HG03442 (cell line): Measurements from ENCODE around the gene DCST2.

Experiments
- ATAC-seq: cut with Tn5 transposase; IDR thresholded peaks from one replicate; pipeline ENCODE4 v1.9.1; 2021; ENCODE audit warnings: mild to moderate bottlenecking, moderate library complexity; ENCODE audit not compliant: unreplicated experiment

DCST2 gene

GRCh38 chr1:155033524-155033923 is at the start of gene DCST2, which contains the start of gene DCST1:
Gene DCST2, minus strand, starts transcription at chr1:155033781. Its CDS starts 80 bp downstream, at chr1:155033701.
Gene DCST1, plus strand, starts transcription at chr1:155033824. Its CDS starts 213 bp downstream, at chr1:155034037.
- no peak for ATAC-seq

GRCh38 chr1:155083052-155083541 is 49.5 kb upstream of the DCST2 start:
- ATAC-seq, result no peak

DNA sequence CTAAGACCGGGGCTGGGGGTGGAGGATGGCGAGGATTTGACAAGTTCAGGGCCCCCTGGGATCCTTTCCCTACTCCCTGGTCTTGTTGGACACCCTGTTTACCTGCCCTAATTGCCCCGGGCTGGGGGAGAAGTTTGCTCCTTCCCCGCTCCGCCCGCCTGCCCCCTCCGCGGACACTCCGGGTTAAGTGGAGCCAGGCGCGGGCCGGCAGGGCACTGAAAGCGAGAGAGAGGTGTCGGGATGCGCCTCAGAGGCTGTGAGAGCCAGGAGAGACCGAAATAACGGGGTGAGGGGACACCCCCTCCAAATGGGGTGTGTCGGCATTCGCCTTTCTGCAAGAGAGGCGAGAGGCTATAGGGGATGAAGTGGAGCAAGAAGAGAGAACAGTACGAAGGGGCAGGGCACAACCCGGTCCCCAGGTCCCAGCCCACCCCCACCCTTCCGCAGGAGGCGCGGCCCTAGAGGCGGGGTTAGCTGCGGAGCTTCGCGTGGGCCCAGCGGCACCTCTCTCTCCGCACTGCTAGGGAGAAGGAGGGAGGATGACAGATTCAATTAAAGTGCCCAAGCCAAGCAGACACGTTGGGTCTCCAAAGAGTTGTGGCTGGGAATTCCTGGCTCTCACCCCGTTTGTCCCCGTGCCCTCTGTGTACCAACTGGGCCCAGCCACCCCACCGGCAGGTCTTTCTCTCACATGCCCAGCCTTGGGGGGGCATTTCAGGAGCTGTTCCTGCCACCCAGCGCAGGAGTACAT is 48.9 kb upstream of the DCST2 start:
- no peak for ATAC-seq

DNA sequence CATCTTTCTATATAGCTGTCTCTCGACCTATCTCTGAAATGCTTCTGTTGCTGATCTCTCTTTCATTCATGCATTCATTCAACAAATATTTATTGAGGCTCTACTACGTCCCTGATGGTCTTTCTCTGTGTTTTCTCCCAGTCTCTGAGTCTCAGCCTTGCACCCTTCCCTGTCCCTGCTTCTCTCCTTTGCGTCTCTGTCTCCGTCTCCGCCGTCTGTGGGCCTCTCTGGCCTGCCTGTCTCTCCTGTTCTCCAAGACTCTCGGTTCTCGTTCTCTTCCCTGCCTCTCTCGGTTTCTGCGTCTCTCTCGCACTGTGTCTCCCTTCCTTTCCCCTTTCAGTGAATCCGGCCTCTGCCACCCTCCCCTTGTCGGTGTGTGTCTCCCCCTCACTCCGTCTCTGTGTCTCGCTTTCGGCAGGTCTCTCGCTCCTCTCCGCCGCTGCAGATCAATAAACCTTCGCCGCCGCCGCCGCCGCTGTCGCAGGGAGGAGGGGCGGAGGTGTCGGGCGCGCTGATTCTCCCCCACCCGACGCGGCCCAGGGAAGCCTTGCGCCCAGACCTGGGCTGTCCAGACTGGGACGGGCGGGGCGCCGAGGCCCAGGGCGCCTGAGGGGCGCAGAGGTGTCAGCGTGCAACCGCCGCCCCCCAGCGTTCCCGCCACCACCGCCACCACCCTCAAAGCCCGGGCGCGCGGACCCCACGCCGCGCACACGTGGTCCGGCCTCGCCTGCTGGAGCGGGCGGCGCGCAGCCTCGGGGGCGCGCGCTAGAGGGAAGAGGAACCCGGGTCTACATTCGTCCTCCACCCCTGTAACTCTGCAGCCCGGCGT is 48.1 kb upstream of the DCST2 start:
- no peak for ATAC-seq

GRCh38 chr1:155080312-155081228 is 47.0 kb upstream of the DCST2 start:
- no peak for ATAC-seq

DNA sequence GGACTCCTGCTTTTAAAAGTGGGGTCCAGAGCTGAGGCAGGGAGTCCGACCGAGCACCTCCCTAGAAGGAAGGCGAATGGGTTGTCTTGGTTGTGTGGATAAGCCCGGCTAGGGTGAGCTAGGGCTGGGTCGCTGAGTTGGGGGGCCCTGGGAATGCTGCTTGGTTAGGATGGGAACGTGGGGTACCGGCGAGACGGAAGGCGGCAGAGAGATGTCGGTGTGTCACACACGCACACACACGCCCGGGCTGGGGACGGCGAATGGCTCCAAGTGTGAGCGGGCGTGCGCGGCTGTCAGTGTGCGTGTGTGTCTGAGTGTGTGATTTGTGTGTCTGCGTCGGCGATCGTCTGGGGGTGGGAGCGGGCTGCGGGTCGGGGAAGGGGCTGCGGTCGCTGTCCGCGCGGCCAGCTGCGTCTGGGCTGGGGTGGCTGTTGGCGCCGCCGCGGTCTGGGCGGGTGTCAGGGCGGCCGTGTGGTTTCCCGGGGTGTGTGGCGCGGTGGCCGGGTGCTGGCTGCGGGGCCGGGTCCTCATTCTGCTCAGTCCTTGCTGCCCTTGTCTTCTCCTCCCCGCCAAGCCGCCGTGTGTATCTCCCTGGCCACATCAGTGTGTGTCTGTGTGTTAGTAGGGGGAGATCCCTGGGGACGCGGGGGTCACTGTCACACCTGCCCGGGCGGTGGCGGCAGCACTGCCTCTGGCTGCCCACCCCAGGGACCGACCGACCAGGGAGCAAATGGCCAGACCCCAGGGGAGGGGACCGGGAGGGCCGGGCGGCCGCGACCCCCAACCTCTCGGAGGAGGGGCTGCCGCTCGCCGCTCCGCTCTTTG is 46.1 kb upstream of the DCST2 start:
- no peak for ATAC-seq

DNA sequence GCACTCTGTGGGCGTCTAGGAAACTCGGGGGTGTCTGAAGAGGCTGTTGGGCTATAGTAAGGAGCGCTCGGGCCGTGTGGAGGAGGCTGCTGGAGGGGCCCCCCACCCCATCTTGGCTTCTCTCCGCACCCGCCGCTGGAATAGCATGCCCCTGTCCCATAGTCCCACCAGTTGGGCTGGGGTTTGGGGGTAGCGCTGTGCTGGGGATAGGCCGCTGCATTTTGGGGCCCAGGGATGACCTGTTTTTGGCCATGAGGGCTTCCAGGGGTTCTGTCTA is 45.6 kb upstream of the DCST2 start:
- no peak for ATAC-seq

GRCh38 chr1:155078469-155079209 is 45.1 kb upstream of the DCST2 start, which contains the start of gene EFNA3:
Gene EFNA3, plus strand, starts transcription at chr1:155078837. Its CDS starts 105 bp downstream, at chr1:155078942.
- no peak for ATAC-seq

GRCh38 chr1:155077758-155078445 is 44.3 kb upstream of the DCST2 start:
- no peak for ATAC-seq

GRCh38 chr1:155077346-155077745 is 43.8 kb upstream of the DCST2 start:
- no peak for ATAC-seq

GRCh38 chr1:155076371-155076770 is 42.8 kb upstream of the DCST2 start:
- no peak for ATAC-seq

- no peak for ATAC-seq
Measured at GRCh38 chr1:155075535-155075934, 42.0 kb upstream of the DCST2 start.

GRCh38 chr1:155073377-155074242 is 40.0 kb upstream of the DCST2 start:
- ATAC-seq, result no peak

DNA sequence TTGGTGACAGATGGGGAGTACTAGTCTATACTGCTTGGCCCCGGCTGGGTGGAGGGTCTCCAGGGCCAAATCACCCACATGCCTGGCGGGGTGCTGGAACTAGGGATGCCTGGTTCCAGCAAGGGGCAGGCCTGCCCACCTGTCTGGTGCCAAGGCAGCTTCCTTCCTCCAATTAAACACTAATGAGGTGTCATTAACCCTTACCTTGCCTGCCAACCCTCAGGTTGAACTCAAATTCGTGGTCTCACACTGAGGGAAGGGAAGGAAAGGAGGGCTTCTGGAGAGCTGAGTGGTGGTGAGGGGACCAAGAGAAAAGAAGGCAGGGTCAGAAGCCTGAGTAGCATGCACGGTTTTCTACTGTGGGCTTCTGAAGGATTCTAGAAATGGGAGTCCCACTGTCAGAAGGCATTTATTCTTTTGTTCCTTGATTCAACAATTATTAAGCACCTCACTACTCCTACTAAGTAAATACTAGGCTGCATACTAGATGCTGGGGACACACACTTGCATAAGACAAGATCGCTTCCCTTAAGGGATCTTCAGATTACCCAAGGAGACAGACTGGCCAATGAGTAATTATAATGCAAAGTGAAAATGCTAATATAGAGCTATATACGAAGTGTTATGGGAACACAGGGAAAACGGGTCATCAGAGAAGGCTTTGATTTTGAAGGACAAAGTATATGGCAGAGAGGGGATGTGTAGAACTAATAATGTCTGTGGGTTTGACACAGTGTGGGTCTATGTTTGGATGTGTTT is 39.1 kb upstream of the DCST2 start:
- ATAC-seq, result no peak

DNA sequence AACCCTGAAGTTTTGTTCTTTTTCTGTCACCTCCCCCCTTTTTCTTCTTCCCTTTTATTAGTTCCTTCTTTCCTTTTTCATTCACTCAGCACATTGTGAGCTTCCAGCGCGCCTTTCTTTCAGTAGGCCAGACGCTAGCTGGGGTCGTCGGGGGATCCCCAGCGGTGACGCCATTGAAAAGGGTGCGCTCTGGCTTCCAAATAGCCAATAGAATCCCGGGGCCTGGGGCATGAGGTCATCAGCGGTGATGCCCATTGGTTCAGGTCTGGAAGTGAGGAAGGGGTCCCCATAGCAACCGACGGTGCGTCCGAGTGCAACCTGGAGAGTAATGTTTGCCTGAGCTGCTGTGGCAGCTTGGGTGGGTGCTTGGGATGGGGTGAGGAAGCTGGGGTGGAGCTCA is 38.1 kb upstream of the DCST2 start:
- ATAC-seq, result no peak

DNA sequence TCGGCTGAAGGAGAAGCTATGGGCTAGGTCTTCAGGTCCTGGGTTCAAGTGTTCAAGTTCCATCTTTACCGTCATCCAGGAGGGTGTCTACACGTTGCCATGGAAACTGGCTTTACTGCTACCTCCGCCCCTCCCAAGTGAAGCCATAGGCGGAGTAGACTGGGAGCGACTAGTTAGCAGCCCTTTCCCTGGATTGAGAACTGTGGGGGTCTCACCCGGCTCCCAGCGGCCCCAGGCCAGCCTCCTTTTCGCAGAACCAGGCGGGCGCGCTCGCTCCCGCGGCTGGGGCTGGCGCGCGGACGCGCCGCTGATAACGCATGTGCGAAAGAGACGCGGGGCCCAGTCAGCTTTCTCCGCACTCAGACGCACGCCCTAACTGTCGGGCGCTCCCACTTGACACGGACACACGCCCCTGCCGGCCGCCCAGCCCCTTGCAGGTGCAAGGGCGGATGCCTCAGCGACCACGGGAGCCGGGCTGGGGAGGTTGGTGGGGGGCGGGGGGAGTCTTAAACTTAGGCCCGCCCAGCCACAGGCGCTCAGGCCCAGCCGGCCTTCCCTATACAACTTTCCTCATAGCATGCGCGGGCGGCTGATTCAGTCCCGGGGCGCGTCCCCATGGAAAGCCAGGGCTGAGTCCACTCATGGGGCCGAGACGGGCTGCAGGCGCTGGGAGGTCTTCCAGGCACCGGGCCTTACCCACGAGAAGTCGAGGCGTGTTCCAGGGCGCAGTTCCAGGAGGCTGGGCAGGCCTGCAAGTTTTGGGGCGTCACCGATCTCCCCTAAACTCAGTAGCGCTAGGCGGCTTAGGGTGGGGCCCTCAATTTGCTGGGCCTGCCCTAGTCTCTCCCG is 37.4 kb upstream of the DCST2 start:
- no peak for ATAC-seq
